SU-DHL-6 (cell line): ENCODE data around the gene C3orf49.

Experiments
- H2AFZ ChIP-seq: fragments of 200-600 bp; sonication (generic); 2 replicates; pipeline ENCODE4 v1.6.1; 2014; ENCODE audit warnings: low read depth, mild to moderate bottlenecking, moderate library complexity, mixed read lengths, antibody characterized with exemption, low read length; ENCODE audit not compliant: severe bottlenecking
- H3F3A ChIP-seq: fragments of 200-600 bp; shearing (Covaris generic); 2 replicates; pipeline ENCODE4 v1.6.0; 2016; ENCODE audit warnings: antibody characterized with exemption, mild to moderate bottlenecking; ENCODE audit not compliant: insufficient read depth
- H3K27ac ChIP-seq: fragments of 200-600 bp; sonication (generic); 2 replicates; pipeline ENCODE4 v1.5.1; 2016; ENCODE audit warnings: low read depth, mild to moderate bottlenecking, low read length, moderate library complexity, mixed read lengths
- H3K27me3 ChIP-seq: fragments of 200-600 bp; sonication (generic), shearing (Covaris generic); 2 replicates; pipeline ENCODE4 v1.6.0; 2014; ENCODE audit warnings: mild to moderate bottlenecking, low read length
- H3K36me3 ChIP-seq: fragments of 200-600 bp; sonication (generic); 2 replicates; pipeline ENCODE4 v1.6.1; 2014; ENCODE audit warnings: mild to moderate bottlenecking, low read length, mixed read lengths
- H3K4me2 ChIP-seq: fragments of 300-600, 200-600 bp; shearing (Covaris generic), sonication (generic); 2 replicates; pipeline ENCODE4 v1.6.0; 2014; ENCODE audit warnings: low read length, low read depth, mild to moderate bottlenecking; ENCODE audit not compliant: poor library complexity, severe bottlenecking
- H3K4me3 ChIP-seq: fragments of 200-600 bp; sonication (generic); 2 replicates; pipeline ENCODE4 v1.5.1; 2014; ENCODE audit warnings: antibody characterized with exemption, low read length, mild to moderate bottlenecking, mixed read lengths; ENCODE audit not compliant: insufficient read depth, poor library complexity, severe bottlenecking
- H3K79me2 ChIP-seq: fragments of 200-600 bp; sonication (generic); 2 replicates; pipeline ENCODE4 v1.6.1; 2014; ENCODE audit warnings: mild to moderate bottlenecking, low read length, moderate library complexity; ENCODE audit not compliant: insufficient read depth
- H3K9ac ChIP-seq: fragments of 200-600 bp; sonication (generic); 2 replicates; pipeline ENCODE4 v1.7.0; 2014; ENCODE audit warnings: mild to moderate bottlenecking, low read length
- H3K9me2 ChIP-seq: fragments of 200-600 bp; sonication (generic); replicated peaks from 2 replicates; pipeline ENCODE4 v1.6.1; 2014; ENCODE audit warnings: low read length; ENCODE audit not compliant: insufficient read depth
- H3K9me3 ChIP-seq: fragments of 200-600 bp; sonication (generic); 2 replicates; pipeline ENCODE4 v1.6.1; 2014; ENCODE audit warnings: low read length, mixed read lengths; ENCODE audit not compliant: insufficient read depth
- H4K20me1 ChIP-seq: fragments of 200-600 bp; sonication (generic); 2 replicates; pipeline ENCODE4 v1.6.1; 2014; ENCODE audit warnings: low read depth, mild to moderate bottlenecking, antibody characterized with exemption, low read length, moderate library complexity, mixed read lengths
- CTCF ChIP-seq: fragments of 200-600 bp; sonication (generic); IDR thresholded peaks from one replicate; pipeline ENCODE4 v1.5.1; 2017; ENCODE audit warnings: antibody characterized with exemption, mild to moderate bottlenecking, low read length, moderate library complexity; ENCODE audit not compliant: insufficient read depth, poor library complexity, severe bottlenecking
- EZH2phosphoT487 ChIP-seq: fragments of 200-600 bp; sonication (generic), shearing (Covaris generic); conservative IDR thresholded peaks from 2 replicates; pipeline ENCODE4 v1.6.1; 2018; ENCODE audit warnings: mild to moderate bottlenecking, antibody characterized with exemption, low read length, moderate library complexity, mixed read lengths

The C3orf49 gene

GRCh38 chr3:63819151-63819398 lies at the start of gene C3orf49:
C3orf49 (plus strand) TSS chr3:63819299; CDS start chr3:63819472, 173 bp downstream.
- Histone ChIP-seq H4K20me1 (no peaks in the 10 kb centered on the region), H3K79me2 (no peaks in the 10 kb centered on the region), H3K9me2 (no peaks in the 10 kb centered on the region), H3F3A (no peaks in the 10 kb centered on the region), H3K9ac (no peak within 1 kb of the TSS), H3K4me3 (no peak within 1 kb of the TSS), H3K4me2 (no peak within 1 kb of the TSS), H3K27ac (no peak within 1 kb of the TSS), H3K36me3 (no peaks in the 10 kb centered on the region), H3K27me3 (no peaks in the 10 kb centered on the region), H2AFZ (no peak within 1 kb of the TSS), H3K9me3 (no peaks in the 10 kb centered on the region)
- TF ChIP-seq EZH2phosphoT487 (no peak), CTCF (no peak)

GRCh38 chr3:63774781-63775180 lies 44.3 kb upstream of the C3orf49 start:
- no peak overlapping the region for H3K27ac ChIP-seq
- no peak overlapping the region for H3K9ac ChIP-seq
- H3K27me3 ChIP-seq, result no peaks in the 10 kb centered on the region
- no peaks in the 10 kb centered on the region for H3K36me3 ChIP-seq
- H4K20me1 ChIP-seq, result no peaks in the 10 kb centered on the region
- TF ChIP-seq CTCF, result no peak
- no peak for TF ChIP-seq EZH2phosphoT487
- H3K9me3 ChIP-seq, result no peaks in the 10 kb centered on the region
- no peak overlapping the region for H3K4me3 ChIP-seq
- H2AFZ ChIP-seq, result no peak overlapping the region
- no peak overlapping the region for H3K4me2 ChIP-seq
- H3K9me2 ChIP-seq, result no peaks in the 10 kb centered on the region; the same call in 1 of the 2 replicates
- no peaks in the 10 kb centered on the region for H3F3A ChIP-seq
- H3K79me2 ChIP-seq, result no peaks in the 10 kb centered on the region

- no peaks in the 10 kb centered on the region for H3F3A ChIP-seq
- TF ChIP-seq EZH2phosphoT487 (no peak), CTCF (no peak)
Observed at GRCh38 chr3:63779227-63779626, 39.9 kb upstream of the C3orf49 start.

GRCh38 chr3:63791974-63792373 lies 27.1 kb upstream of the C3orf49 start:
- H3K4me2 ChIP-seq, result no peak overlapping the region
- no peaks in the 10 kb centered on the region for H3K27me3 ChIP-seq
- H3K27ac ChIP-seq, result no peak overlapping the region
- no peaks in the 10 kb centered on the region for H3K9me3 ChIP-seq
- no peak overlapping the region for H3K4me3 ChIP-seq
- no peaks in the 10 kb centered on the region for H3F3A ChIP-seq
- no peak overlapping the region for H3K9ac ChIP-seq
- H3K36me3 ChIP-seq, result no peaks in the 10 kb centered on the region
- no peak overlapping the region for H2AFZ ChIP-seq
- no peaks in the 10 kb centered on the region for H4K20me1 ChIP-seq
- no peak for TF ChIP-seq EZH2phosphoT487
- TF ChIP-seq CTCF, result no peak
- no peaks in the 10 kb centered on the region for H3K79me2 ChIP-seq
- H3K9me2 ChIP-seq, result no peaks in the 10 kb centered on the region

More at GRCh38 chr3:63779227-63779626, 39.9 kb upstream of the C3orf49 start:
- Histone ChIP-seq H3K9me2 (no peaks in the 10 kb centered on the region; the same call in 1 of the 2 replicates), H3K9me3 (no peaks in the 10 kb centered on the region), H2AFZ (no peak overlapping the region), H3K27me3 (no peaks in the 10 kb centered on the region; the same call in 1 of the 2 replicates), H3K4me3 (no peak overlapping the region), H3K4me2 (no peak overlapping the region), H4K20me1 (no peaks in the 10 kb centered on the region), H3K36me3 (no peaks in the 10 kb centered on the region), H3K9ac (no peak overlapping the region), H3K79me2 (no peaks in the 10 kb centered on the region), H3K27ac (no peak overlapping the region)
